WTC11 (cell line): ENCODE data around the gene RAP1GDS1. TPM values are rescaled to one million over a fixed set of nuclear protein-coding genes. Genes with fewer than 3 reads are reported as not detected.

ENCODE experiments used
- ATAC-seq: fragments of 200-7000 bp; cut with Tn5 transposase; 2 replicates; pipeline ENCODE4 v1.10.0; 2021; ENCODE audit warnings: mild to moderate bottlenecking, moderate library complexity
- CTCF ChIA-PET: fragments of 300-600 bp; sonication (Branson Sonifier 250); formaldehyde crosslinking; loops from one replicate; lab custom pipeline; 2021; ENCODE audit warnings: antibody characterized with exemption; lab: Charles Lee
- POLR2A ChIA-PET: fragments of 350-600 bp; sonication (Branson Sonifier 250); formaldehyde crosslinking; loops from one replicate; lab custom pipeline; 2021; ENCODE audit warnings: antibody characterized with exemption; lab: Charles Lee
- DNase-seq: peaks from one replicate; pipeline ENCODE4 v3.0.0; 2021; ENCODE audit warnings: low spot score
- H3K27ac Mint-ChIP-seq: 2 replicates; pipeline ENCODE4 v1.8.0; 2021; ENCODE audit warnings: mixed read lengths
- H3K27me3 Mint-ChIP-seq: 2 replicates; pipeline ENCODE4 v1.8.0; 2021; ENCODE audit warnings: low read depth, mild to moderate bottlenecking, moderate library complexity, mixed read lengths
- H3K36me3 Mint-ChIP-seq: 2 replicates; pipeline ENCODE4 v1.8.0; 2021; ENCODE audit warnings: mixed read lengths
- H3K4me1 Mint-ChIP-seq: 2 replicates; pipeline ENCODE4 v1.8.0; 2022; ENCODE audit warnings: mixed read lengths
- H3K4me3 Mint-ChIP-seq: 2 replicates; pipeline ENCODE4 v1.8.0; 2021; ENCODE audit warnings: mild to moderate bottlenecking, moderate library complexity, mixed read lengths
- H3K9me3 Mint-ChIP-seq: 2 replicates; pipeline ENCODE4 v1.8.0; 2021; ENCODE audit warnings: mixed read lengths
- CBFB ChIP-seq: sonication (generic); formaldehyde crosslinking; IDR thresholded peaks from 2 replicates; pipeline ENCODE4 v1.8.1; 2022; ENCODE audit warnings: mild to moderate bottlenecking, low read depth, missing genetic modification reagents
- CREB1 ChIP-seq: sonication (generic); formaldehyde crosslinking; IDR thresholded peaks from 2 replicates; pipeline ENCODE4 v1.8.0; 2023; ENCODE audit warnings: mild to moderate bottlenecking, missing genetic modification reagents
- ELF4 ChIP-seq: sonication (generic); formaldehyde crosslinking; IDR thresholded peaks from 2 replicates; pipeline ENCODE4 v1.8.1; 2022; ENCODE audit warnings: low read depth, mild to moderate bottlenecking, moderate library complexity, missing genetic modification reagents
- NFATC4 ChIP-seq: fragments of 250-450 bp; sonication (Bioruptor Pico); IDR thresholded peaks from 2 replicates; pipeline ENCODE4 v1.9.0; 2021; ENCODE audit warnings: mild to moderate bottlenecking
- SMAD3 ChIP-seq: sonication (generic); formaldehyde crosslinking; IDR thresholded peaks from 2 replicates; pipeline ENCODE4 v1.8.0; 2022; ENCODE audit warnings: missing genetic modification reagents, mild to moderate bottlenecking, borderline replicate concordance
- SOX15 ChIP-seq: fragments of 250-450 bp; sonication (Bioruptor Pico); IDR thresholded peaks from 2 replicates; pipeline ENCODE4 v1.9.0; 2021; ENCODE audit warnings: mild to moderate bottlenecking
- ZNF317 ChIP-seq: sonication (generic); formaldehyde crosslinking; IDR thresholded peaks from 2 replicates; pipeline ENCODE4 v1.8.1; 2023; ENCODE audit warnings: low read depth, mild to moderate bottlenecking, moderate library complexity, missing genetic modification reagents, borderline replicate concordance
- total RNA-seq: library from RNA; stranded (reverse); gene quantifications from 3 replicates; pipeline ENCODE4 v1.2.3, GENCODE V29; 2021
- TF ChIP-seq, protein P1 (sequence below): sonication (generic); formaldehyde crosslinking; IDR thresholded peaks from 2 replicates; pipeline ENCODE4 v1.8.0; 2022; ENCODE audit warnings: mild to moderate bottlenecking, missing genetic modification reagents
- TF ChIP-seq, protein P2 (sequence below): fragments of 250-450 bp; sonication (Bioruptor Pico); IDR thresholded peaks from 2 replicates; pipeline ENCODE4 v1.8.0; 2021; ENCODE audit warnings: mild to moderate bottlenecking
- TF ChIP-seq, protein P3 (sequence below): sonication (generic); formaldehyde crosslinking; IDR thresholded peaks from 2 replicates; pipeline ENCODE4 v1.8.0; 2023; ENCODE audit warnings: missing genetic modification reagents, mild to moderate bottlenecking, borderline replicate concordance
- TF ChIP-seq, protein P4 (sequence below): sonication (generic); formaldehyde crosslinking; IDR thresholded peaks from 2 replicates; pipeline ENCODE4 v1.8.0; 2022; ENCODE audit warnings: mild to moderate bottlenecking, missing genetic modification reagents
- TF ChIP-seq, protein P5 (sequence below): fragments of 250-450 bp; sonication (Bioruptor Pico); IDR thresholded peaks from 2 replicates; pipeline ENCODE4 v1.9.0; 2021; ENCODE audit warnings: mild to moderate bottlenecking, borderline replicate concordance
- TF ChIP-seq, protein P6 (sequence below): sonication (generic); formaldehyde crosslinking; IDR thresholded peaks from 2 replicates; pipeline ENCODE4 v1.8.1; 2022; ENCODE audit warnings: mild to moderate bottlenecking, missing genetic modification reagents, moderate library complexity, borderline replicate concordance
- TF ChIP-seq, protein P7 (sequence below): fragments of 250-450 bp; sonication (Bioruptor Pico); conservative IDR thresholded peaks from 2 replicates; pipeline ENCODE4 v1.9.0; 2021; ENCODE audit warnings: mild to moderate bottlenecking

RAP1GDS1 gene
- total RNA-seq, 1 experiment from 2014 or later: 29.9 TPM

DNA sequence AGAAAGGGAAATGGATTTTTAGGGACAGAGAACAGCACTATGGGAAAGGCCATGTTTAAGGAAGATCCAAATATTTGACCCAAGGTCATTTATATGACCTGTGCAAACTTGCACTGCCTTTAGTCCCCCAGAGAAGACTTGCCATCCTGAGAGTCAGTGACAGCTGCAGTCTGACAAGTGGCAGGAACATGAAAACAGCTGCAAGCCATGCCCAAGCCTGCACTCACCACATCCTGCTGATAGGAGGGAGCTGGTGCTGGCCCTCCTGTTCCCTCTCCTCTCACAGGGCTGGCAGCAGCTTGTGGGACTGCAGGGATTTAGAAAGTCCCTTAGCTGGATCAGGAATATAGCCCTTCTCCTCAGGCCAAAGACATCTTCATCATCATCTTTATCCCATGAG is 187.7 kb downstream of the RAP1GDS1 start:
- POLR2A ChIA-PET: no interaction called here
- DNase-seq (no peak), ATAC-seq (no peak)
- no peaks in the 10 kb centered on the region for H3K4me1 Mint-ChIP-seq
- no peaks in the 10 kb centered on the region for H3K36me3 Mint-ChIP-seq
- no peaks in the 10 kb centered on the region for H3K27me3 Mint-ChIP-seq
- TF ChIP-seq ZNF317 (CRISPR knock-in tag) (no peak), NFATC4 (CRISPR knock-in tag) (no peak), ELF4 (CRISPR knock-in tag) (no peak)
- TF ChIP-seq, protein P1, sequence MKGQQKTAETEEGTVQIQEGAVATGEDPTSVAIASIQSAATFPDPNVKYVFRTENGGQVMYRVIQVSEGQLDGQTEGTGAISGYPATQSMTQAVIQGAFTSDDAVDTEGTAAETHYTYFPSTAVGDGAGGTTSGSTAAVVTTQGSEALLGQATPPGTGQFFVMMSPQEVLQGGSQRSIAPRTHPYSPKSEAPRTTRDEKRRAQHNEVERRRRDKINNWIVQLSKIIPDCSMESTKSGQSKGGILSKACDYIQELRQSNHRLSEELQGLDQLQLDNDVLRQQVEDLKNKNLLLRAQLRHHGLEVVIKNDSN (CRISPR knock-in tag): no peak
- TF ChIP-seq, protein P2, sequence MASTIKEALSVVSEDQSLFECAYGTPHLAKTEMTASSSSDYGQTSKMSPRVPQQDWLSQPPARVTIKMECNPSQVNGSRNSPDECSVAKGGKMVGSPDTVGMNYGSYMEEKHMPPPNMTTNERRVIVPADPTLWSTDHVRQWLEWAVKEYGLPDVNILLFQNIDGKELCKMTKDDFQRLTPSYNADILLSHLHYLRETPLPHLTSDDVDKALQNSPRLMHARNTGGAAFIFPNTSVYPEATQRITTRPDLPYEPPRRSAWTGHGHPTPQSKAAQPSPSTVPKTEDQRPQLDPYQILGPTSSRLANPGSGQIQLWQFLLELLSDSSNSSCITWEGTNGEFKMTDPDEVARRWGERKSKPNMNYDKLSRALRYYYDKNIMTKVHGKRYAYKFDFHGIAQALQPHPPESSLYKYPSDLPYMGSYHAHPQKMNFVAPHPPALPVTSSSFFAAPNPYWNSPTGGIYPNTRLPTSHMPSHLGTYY (CRISPR knock-in tag): no peak
- TF ChIP-seq, protein P3, sequence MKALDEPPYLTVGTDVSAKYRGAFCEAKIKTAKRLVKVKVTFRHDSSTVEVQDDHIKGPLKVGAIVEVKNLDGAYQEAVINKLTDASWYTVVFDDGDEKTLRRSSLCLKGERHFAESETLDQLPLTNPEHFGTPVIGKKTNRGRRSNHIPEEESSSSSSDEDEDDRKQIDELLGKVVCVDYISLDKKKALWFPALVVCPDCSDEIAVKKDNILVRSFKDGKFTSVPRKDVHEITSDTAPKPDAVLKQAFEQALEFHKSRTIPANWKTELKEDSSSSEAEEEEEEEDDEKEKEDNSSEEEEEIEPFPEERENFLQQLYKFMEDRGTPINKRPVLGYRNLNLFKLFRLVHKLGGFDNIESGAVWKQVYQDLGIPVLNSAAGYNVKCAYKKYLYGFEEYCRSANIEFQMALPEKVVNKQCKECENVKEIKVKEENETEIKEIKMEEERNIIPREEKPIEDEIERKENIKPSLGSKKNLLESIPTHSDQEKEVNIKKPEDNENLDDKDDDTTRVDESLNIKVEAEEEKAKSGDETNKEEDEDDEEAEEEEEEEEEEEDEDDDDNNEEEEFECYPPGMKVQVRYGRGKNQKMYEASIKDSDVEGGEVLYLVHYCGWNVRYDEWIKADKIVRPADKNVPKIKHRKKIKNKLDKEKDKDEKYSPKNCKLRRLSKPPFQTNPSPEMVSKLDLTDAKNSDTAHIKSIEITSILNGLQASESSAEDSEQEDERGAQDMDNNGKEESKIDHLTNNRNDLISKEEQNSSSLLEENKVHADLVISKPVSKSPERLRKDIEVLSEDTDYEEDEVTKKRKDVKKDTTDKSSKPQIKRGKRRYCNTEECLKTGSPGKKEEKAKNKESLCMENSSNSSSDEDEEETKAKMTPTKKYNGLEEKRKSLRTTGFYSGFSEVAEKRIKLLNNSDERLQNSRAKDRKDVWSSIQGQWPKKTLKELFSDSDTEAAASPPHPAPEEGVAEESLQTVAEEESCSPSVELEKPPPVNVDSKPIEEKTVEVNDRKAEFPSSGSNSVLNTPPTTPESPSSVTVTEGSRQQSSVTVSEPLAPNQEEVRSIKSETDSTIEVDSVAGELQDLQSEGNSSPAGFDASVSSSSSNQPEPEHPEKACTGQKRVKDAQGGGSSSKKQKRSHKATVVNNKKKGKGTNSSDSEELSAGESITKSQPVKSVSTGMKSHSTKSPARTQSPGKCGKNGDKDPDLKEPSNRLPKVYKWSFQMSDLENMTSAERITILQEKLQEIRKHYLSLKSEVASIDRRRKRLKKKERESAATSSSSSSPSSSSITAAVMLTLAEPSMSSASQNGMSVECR (CRISPR knock-in tag): no peak
- H3K27ac Mint-ChIP-seq: no peak overlapping the region
- peaks cover 14% of the 10 kb centered on the region for H3K9me3 Mint-ChIP-seq
- CTCF ChIA-PET: interaction anchor here (1.3 to 2.1 kb wide), 3 partner anchors 19 to 336 kb away, joined by 4 to 8 read pairs (median 6); partner anchors contain the start of gene STPG2
- H3K4me3 Mint-ChIP-seq: no peak overlapping the region

DNA sequence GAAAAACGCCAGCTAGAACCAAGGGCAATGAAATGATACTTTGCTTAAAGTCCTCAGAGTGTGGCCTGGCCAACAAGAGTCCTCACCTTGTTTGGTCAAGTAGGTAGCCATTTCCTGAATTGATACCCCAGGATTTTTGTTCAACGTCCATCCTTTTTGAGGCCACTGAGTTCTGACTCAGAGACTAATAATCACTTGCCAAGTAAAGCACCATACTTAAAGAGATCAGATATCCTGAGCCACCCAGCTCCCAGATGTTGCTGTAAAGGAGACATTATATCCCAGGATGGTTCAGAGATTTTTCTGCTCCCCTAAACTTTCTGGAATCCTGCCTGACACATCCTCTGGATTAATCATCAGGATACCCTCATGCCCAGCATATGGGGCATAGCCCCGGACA is 190.9 kb downstream of the RAP1GDS1 start:
- H3K4me1 Mint-ChIP-seq: no peaks in the 10 kb centered on the region
- ChIA-PET POLR2A (no interaction called here), CTCF (no interaction called here)
- no peaks in the 10 kb centered on the region for H3K36me3 Mint-ChIP-seq
- H3K27me3 Mint-ChIP-seq: no peaks in the 10 kb centered on the region
- no peak overlapping the region for H3K27ac Mint-ChIP-seq
- ATAC-seq (no peak), DNase-seq (no peak)
- peaks cover 14% of the 10 kb centered on the region for H3K9me3 Mint-ChIP-seq
- H3K4me3 Mint-ChIP-seq: no peak overlapping the region
- TF ChIP-seq, protein P4, sequence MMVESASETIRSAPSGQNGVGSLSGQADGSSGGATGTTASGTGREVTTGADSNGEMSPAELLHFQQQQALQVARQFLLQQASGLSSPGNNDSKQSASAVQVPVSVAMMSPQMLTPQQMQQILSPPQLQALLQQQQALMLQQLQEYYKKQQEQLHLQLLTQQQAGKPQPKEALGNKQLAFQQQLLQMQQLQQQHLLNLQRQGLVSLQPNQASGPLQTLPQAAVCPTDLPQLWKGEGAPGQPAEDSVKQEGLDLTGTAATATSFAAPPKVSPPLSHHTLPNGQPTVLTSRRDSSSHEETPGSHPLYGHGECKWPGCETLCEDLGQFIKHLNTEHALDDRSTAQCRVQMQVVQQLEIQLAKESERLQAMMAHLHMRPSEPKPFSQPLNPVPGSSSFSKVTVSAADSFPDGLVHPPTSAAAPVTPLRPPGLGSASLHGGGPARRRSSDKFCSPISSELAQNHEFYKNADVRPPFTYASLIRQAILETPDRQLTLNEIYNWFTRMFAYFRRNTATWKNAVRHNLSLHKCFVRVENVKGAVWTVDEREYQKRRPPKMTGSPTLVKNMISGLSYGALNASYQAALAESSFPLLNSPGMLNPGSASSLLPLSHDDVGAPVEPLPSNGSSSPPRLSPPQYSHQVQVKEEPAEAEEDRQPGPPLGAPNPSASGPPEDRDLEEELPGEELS: no peak
- TF ChIP-seq, protein P5, sequence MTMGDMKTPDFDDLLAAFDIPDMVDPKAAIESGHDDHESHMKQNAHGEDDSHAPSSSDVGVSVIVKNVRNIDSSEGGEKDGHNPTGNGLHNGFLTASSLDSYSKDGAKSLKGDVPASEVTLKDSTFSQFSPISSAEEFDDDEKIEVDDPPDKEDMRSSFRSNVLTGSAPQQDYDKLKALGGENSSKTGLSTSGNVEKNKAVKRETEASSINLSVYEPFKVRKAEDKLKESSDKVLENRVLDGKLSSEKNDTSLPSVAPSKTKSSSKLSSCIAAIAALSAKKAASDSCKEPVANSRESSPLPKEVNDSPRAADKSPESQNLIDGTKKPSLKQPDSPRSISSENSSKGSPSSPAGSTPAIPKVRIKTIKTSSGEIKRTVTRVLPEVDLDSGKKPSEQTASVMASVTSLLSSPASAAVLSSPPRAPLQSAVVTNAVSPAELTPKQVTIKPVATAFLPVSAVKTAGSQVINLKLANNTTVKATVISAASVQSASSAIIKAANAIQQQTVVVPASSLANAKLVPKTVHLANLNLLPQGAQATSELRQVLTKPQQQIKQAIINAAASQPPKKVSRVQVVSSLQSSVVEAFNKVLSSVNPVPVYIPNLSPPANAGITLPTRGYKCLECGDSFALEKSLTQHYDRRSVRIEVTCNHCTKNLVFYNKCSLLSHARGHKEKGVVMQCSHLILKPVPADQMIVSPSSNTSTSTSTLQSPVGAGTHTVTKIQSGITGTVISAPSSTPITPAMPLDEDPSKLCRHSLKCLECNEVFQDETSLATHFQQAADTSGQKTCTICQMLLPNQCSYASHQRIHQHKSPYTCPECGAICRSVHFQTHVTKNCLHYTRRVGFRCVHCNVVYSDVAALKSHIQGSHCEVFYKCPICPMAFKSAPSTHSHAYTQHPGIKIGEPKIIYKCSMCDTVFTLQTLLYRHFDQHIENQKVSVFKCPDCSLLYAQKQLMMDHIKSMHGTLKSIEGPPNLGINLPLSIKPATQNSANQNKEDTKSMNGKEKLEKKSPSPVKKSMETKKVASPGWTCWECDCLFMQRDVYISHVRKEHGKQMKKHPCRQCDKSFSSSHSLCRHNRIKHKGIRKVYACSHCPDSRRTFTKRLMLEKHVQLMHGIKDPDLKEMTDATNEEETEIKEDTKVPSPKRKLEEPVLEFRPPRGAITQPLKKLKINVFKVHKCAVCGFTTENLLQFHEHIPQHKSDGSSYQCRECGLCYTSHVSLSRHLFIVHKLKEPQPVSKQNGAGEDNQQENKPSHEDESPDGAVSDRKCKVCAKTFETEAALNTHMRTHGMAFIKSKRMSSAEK (CRISPR knock-in tag): no peak
- TF ChIP-seq CREB1 (CRISPR knock-in tag) (no peak), SOX15 (CRISPR knock-in tag) (no peak), SMAD3 (CRISPR knock-in tag) (no peak), CBFB (no peak)
- TF ChIP-seq, protein P6, sequence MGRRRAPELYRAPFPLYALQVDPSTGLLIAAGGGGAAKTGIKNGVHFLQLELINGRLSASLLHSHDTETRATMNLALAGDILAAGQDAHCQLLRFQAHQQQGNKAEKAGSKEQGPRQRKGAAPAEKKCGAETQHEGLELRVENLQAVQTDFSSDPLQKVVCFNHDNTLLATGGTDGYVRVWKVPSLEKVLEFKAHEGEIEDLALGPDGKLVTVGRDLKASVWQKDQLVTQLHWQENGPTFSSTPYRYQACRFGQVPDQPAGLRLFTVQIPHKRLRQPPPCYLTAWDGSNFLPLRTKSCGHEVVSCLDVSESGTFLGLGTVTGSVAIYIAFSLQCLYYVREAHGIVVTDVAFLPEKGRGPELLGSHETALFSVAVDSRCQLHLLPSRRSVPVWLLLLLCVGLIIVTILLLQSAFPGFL (CRISPR knock-in tag): no peak
- TF ChIP-seq, protein P7, sequence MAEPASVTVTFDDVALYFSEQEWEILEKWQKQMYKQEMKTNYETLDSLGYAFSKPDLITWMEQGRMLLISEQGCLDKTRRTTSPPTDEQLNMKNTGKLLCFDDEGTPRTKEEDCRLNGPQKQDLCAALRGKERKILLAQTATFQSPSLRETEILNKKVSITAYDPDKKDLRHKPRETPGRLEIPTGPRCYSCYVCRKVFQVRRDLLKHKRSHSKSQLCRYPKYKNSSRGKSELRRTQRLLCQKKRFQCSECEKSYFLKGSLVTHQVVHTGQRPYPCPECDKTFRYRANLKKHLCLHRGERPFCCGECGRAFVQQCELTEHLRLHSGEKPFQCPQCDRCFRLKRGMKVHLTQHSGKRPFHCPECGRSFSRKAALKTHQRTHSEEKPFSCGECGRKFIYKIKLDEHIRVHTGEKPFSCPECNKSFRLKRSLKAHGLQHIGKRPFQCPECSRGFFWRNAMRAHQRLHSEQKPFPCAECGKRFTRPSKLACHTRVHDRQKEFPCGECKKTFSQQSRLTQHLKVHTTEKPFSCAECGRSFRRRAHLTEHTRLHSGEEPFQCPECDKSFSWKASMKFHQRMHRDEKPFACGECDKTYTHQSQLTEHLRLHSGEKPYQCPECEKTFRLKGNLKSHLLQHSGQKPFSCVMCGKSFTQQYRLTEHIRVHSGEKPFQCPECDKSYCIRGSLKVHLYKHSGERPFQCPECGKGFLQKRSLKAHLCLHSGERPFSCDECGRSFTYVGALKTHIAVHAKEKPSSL (CRISPR knock-in tag): no peak
- TF ChIP-seq, protein P2 (CRISPR knock-in tag): no peak
